ENCODE measurements around the gene SOX11. TPM values are rescaled to one million over a fixed set of nuclear protein-coding genes. Genes with fewer than 3 reads are reported as not detected.

SOX11 gene
- total and polyA plus RNA-seq, 2 experiments from 2014 or later: 3.0 to 20.7 TPM

- 93% methylated on average over 1 of the region's 1 CpG for WGBS (ENCODE audit: low lambda C conversion rate, missing lambda C conversion rate)
Observed at GRCh38 chr2:5725072-5725471, 32.9 kb downstream of the SOX11 start.

GRCh38 chr2:5725794-5726463 lies 33.7 kb downstream of the SOX11 start:
- H2AFZ ChIP-seq: peak overlapping the region; percentile 36
- H4K20me1 ChIP-seq (ENCODE audit: insufficient read depth, poor library complexity, severe bottlenecking): no peaks in the 10 kb centered on the region
- 20% methylated on average over 23 of the region's 23 CpGs for WGBS (ENCODE audit: low lambda C conversion rate, missing lambda C conversion rate)
- H3K36me3 ChIP-seq (replicated peaks; ENCODE audit: insufficient read depth, low read depth): no peaks in the 10 kb centered on the region
- no peak for TF ChIP-seq EZH2 (IDR thresholded peaks at IDR 0.05; ENCODE audit: borderline replicate concordance)
- no peak for TF ChIP-seq EZH2phosphoT487 (IDR thresholded peaks at IDR 0.05; ENCODE audit: low read depth, severe bottlenecking, unreplicated experiment)
- peak overlapping the region; percentile 73 for H3K4me2 ChIP-seq
- no peak for DNase-seq (ENCODE audit: low spot score)
- H3K9me3 ChIP-seq (ENCODE audit: low read depth): no peaks in the 10 kb centered on the region
- H3K9me2 ChIP-seq (replicated peaks; ENCODE audit: insufficient read depth): no peaks in the 10 kb centered on the region
- no peak overlapping the region for H3K4me3 ChIP-seq
- no peaks in the 10 kb centered on the region for H3K27me3 ChIP-seq
- H3K4me1 ChIP-seq (ENCODE audit: insufficient read depth): peaks cover 3% of the 10 kb centered on the region
- no peaks in the 10 kb centered on the region for H3K79me2 ChIP-seq
- peak overlapping the region; percentile 17 for H3K27ac ChIP-seq

More at GRCh38 chr2:5725072-5725471, 32.9 kb downstream of the SOX11 start:
- H3K27me3 ChIP-seq: no peaks in the 10 kb centered on the region
- no peak overlapping the region for H3K27ac ChIP-seq
- no peaks in the 10 kb centered on the region for H3K79me2 ChIP-seq
- no peaks in the 10 kb centered on the region for H3K9me2 ChIP-seq (replicated peaks; ENCODE audit: insufficient read depth)
- no peaks in the 10 kb centered on the region for H3K36me3 ChIP-seq (replicated peaks; ENCODE audit: insufficient read depth, low read depth)
- no peak overlapping the region for H3K4me2 ChIP-seq
- DNase-seq (ENCODE audit: low spot score): no peak
- no peaks in the 10 kb centered on the region for H3K9me3 ChIP-seq (ENCODE audit: low read depth)
- TF ChIP-seq EZH2phosphoT487 (IDR thresholded peaks at IDR 0.05; ENCODE audit: low read depth, severe bottlenecking, unreplicated experiment): no peak
- TF ChIP-seq EZH2 (IDR thresholded peaks at IDR 0.05; ENCODE audit: borderline replicate concordance): no peak
- no peak for TF ChIP-seq CTCF (IDR thresholded peaks at IDR 0.05; ENCODE audit: poor library complexity)
- no peaks in the 10 kb centered on the region for H4K20me1 ChIP-seq (ENCODE audit: insufficient read depth, poor library complexity, severe bottlenecking)
- no peak overlapping the region for H3K4me3 ChIP-seq
- H2AFZ ChIP-seq: no peak overlapping the region
- peaks cover 11% of the 10 kb centered on the region for H3K4me1 ChIP-seq (ENCODE audit: insufficient read depth)

GRCh38 chr2:5727235-5727634 lies 35.1 kb downstream of the SOX11 start:
- Histone ChIP-seq H3K27me3 (no peaks in the 10 kb centered on the region), H2AFZ (no peak overlapping the region), H3K4me1 (ENCODE audit: insufficient read depth) (peaks cover 3% of the 10 kb centered on the region), H3K9me3 (ENCODE audit: low read depth) (no peaks in the 10 kb centered on the region), H3K9me2 (replicated peaks; ENCODE audit: insufficient read depth) (no peaks in the 10 kb centered on the region), H4K20me1 (ENCODE audit: insufficient read depth, poor library complexity, severe bottlenecking) (no peaks in the 10 kb centered on the region), H3K36me3 (replicated peaks; ENCODE audit: insufficient read depth, low read depth) (no peaks in the 10 kb centered on the region), H3K4me3 (no peak overlapping the region), H3K4me2 (no peak overlapping the region), H3K79me2 (no peaks in the 10 kb centered on the region), H3K27ac (no peak overlapping the region)
- TF ChIP-seq EZH2 (IDR thresholded peaks at IDR 0.05; ENCODE audit: borderline replicate concordance) (no peak), EZH2phosphoT487 (IDR thresholded peaks at IDR 0.05; ENCODE audit: low read depth, severe bottlenecking, unreplicated experiment) (no peak), CTCF (IDR thresholded peaks at IDR 0.05; ENCODE audit: poor library complexity) (no peak)
- no peak for DNase-seq (ENCODE audit: low spot score)

- peak; percentile 35 for DNase-seq (ENCODE audit: low spot score)
- 46% methylated on average over 3 of the region's 3 CpGs for WGBS (ENCODE audit: low lambda C conversion rate, missing lambda C conversion rate)
- Histone ChIP-seq H3K79me2 (no peaks in the 10 kb centered on the region), H3K4me2 (no peak overlapping the region), H3K4me1 (ENCODE audit: insufficient read depth) (peaks cover 3% of the 10 kb centered on the region), H3K27me3 (no peaks in the 10 kb centered on the region), H3K9me3 (ENCODE audit: low read depth) (no peaks in the 10 kb centered on the region), H3K36me3 (replicated peaks; ENCODE audit: insufficient read depth, low read depth) (no peaks in the 10 kb centered on the region), H3K9me2 (replicated peaks; ENCODE audit: insufficient read depth) (no peaks in the 10 kb centered on the region), H2AFZ (no peak overlapping the region), H4K20me1 (ENCODE audit: insufficient read depth, poor library complexity, severe bottlenecking) (no peaks in the 10 kb centered on the region), H3K27ac (peak overlapping the region; percentile 31), H3K4me3 (no peak overlapping the region)
- no peak for TF ChIP-seq EZH2phosphoT487 (IDR thresholded peaks at IDR 0.05; ENCODE audit: low read depth, severe bottlenecking, unreplicated experiment)
- TF ChIP-seq CTCF (IDR thresholded peaks at IDR 0.05; ENCODE audit: poor library complexity): no peak
- TF ChIP-seq EZH2 (IDR thresholded peaks at IDR 0.05; ENCODE audit: borderline replicate concordance): no peak
Observed at GRCh38 chr2:5729416-5729815, 37.2 kb downstream of the SOX11 start.
